Measurements from ENCODE around the gene PEX13. TPM values are rescaled to one million over a fixed set of nuclear protein-coding genes. Genes with fewer than 3 reads are reported as not detected.

PEX13 gene
- total RNA-seq, 4 donors from 2014 or later: 21.0 to 42.3 (median 26.2) TPM

- H3K27ac ChIP-seq (replicated peaks in 1 of 4): no peak overlapping the region
- no peak overlapping the region for H3K4me3 ChIP-seq
- TF ChIP-seq POLR2AphosphoS5 (IDR thresholded peaks at IDR 0.05) (no peak), EP300 (IDR thresholded peaks at IDR 0.05) (no peak), POLR2A (IDR thresholded peaks at IDR 0.05; ENCODE audit: low read depth) (no peak), CTCF (IDR thresholded peaks at IDR 0.05) (no peak)
- intact Hi-C loops (cut with DNase I): no loop called here
- H3K36me3 ChIP-seq: peaks cover 0 to 30% (median 9%) of the 10 kb centered on the region in 4 donors
- DNase-seq (ENCODE audit: extremely low spot score): no peak
- H3K27me3 ChIP-seq: no peaks in the 10 kb centered on the region
- H3K9me3 ChIP-seq: no peaks in the 10 kb centered on the region
- peaks cover 0 to 6% (median 0%) of the 10 kb centered on the region in 4 donors for H3K4me1 ChIP-seq
These were observed 40.0 kb downstream of the PEX13 start for GRCh38 chr2:61057562-61057961.

GRCh38 chr2:61059382-61059781 lies 41.9 kb downstream of the PEX13 start:
- H3K27me3 ChIP-seq: no peaks in the 10 kb centered on the region
- no peak for DNase-seq (ENCODE audit: extremely low spot score)
- H3K4me3 ChIP-seq: no peak overlapping the region
- peaks cover 0 to 14% (median 4%) of the 10 kb centered on the region in 4 donors for H3K36me3 ChIP-seq
- peaks cover 0 to 6% (median 0%) of the 10 kb centered on the region in 4 donors for H3K4me1 ChIP-seq
- H3K9me3 ChIP-seq: no peaks in the 10 kb centered on the region
- intact Hi-C loops (cut with DNase I): no loop called here
- TF ChIP-seq POLR2A (IDR thresholded peaks at IDR 0.05; ENCODE audit: low read depth) (no peak), POLR2AphosphoS5 (IDR thresholded peaks at IDR 0.05) (no peak), EP300 (IDR thresholded peaks at IDR 0.05) (no peak), CTCF (IDR thresholded peaks at IDR 0.05) (no peak)
- H3K27ac ChIP-seq (replicated peaks in 1 of 4): no peak overlapping the region

- TF ChIP-seq EP300 (IDR thresholded peaks at IDR 0.05) (no peak), POLR2AphosphoS5 (IDR thresholded peaks at IDR 0.05) (peak; percentile 58 to 76), CTCF (IDR thresholded peaks at IDR 0.05) (no peak)
- H3K9me3 ChIP-seq: no peaks in the 10 kb centered on the region
- under 1% methylated on average over 21 of the region's 112 CpGs for WGBS
- no peaks in the 10 kb centered on the region for H3K27me3 ChIP-seq
- peaks cover 0 to 21% (median 13%) of the 10 kb centered on the region in 4 donors for H3K4me1 ChIP-seq
- intact Hi-C loops (cut with DNase I): loop anchor here (2.0 to 10.0 kb wide), 2 partner anchors 49 to 109 kb away; partner anchors contain the start of gene PEX13
- DNase-seq (ENCODE audit: extremely low spot score): peak; percentile 93
- peaks cover 0 to 8% (median 2%) of the 10 kb centered on the region in 4 donors for H3K36me3 ChIP-seq
- H3K4me3 ChIP-seq: peak within 1 kb of the TSS; percentile 81 to 100 (median 92)
- H3K27ac ChIP-seq (replicated peaks in 1 of 4): peak within 1 kb of the TSS; percentile 80 to 89 (median 84)
These were observed 48.5 kb downstream of the PEX13 start, which contains the start of gene SANBR for GRCh38 chr2:61065714-61066709. SANBR (plus strand) TSS chr2:61065871; CDS start chr2:61070351, 4,480 bp downstream.

- H3K27ac ChIP-seq (replicated peaks in 1 of 4): no peak overlapping the region
- no peaks in the 10 kb centered on the region for H3K9me3 ChIP-seq
- no peaks in the 10 kb centered on the region for H3K27me3 ChIP-seq
- intact Hi-C loops (cut with DNase I): no loop called here
- peaks cover 12 to 55% (median 30%) of the 10 kb centered on the region in 4 donors for H3K36me3 ChIP-seq
- TF ChIP-seq POLR2A (IDR thresholded peaks at IDR 0.05; ENCODE audit: low read depth) (no peak), POLR2AphosphoS5 (IDR thresholded peaks at IDR 0.05) (no peak), EP300 (IDR thresholded peaks at IDR 0.05) (no peak)
- no peak overlapping the region for H3K4me3 ChIP-seq
- WGBS: 94% methylated on average over 1 of the region's 1 CpG
- DNase-seq (ENCODE audit: extremely low spot score): no peak
- H3K4me1 ChIP-seq: no peaks in the 10 kb centered on the region
These were observed 56.6 kb downstream of the PEX13 start for GRCh38 chr2:61074100-61074499.

- intact Hi-C loops (cut with DNase I): no loop called here
- Histone ChIP-seq H3K36me3 (peaks cover 5 to 55% (median 33%) of the 10 kb centered on the region in 4 donors), H3K9me3 (no peaks in the 10 kb centered on the region), H3K27me3 (no peaks in the 10 kb centered on the region), H3K4me1 (no peaks in the 10 kb centered on the region), H3K27ac (replicated peaks in 1 of 4) (no peak overlapping the region), H3K4me3 (no peak overlapping the region)
- WGBS: 97% methylated on average over 1 of the region's 1 CpG
- DNase-seq (ENCODE audit: extremely low spot score): no peak
- TF ChIP-seq CTCF (IDR thresholded peaks at IDR 0.05) (no peak), POLR2A (IDR thresholded peaks at IDR 0.05; ENCODE audit: low read depth) (no peak), POLR2AphosphoS5 (IDR thresholded peaks at IDR 0.05) (no peak), EP300 (IDR thresholded peaks at IDR 0.05) (no peak)
These were observed 68.4 kb downstream of the PEX13 start for GRCh38 chr2:61085883-61086282.

Measured in esophagus muscularis mucosa (tissue), 4 donors.